ENCODE data around the gene CHST15. TPM values are rescaled to one million over a fixed set of nuclear protein-coding genes. Genes with fewer than 3 reads are reported as not detected.

The CHST15 gene, protein sequence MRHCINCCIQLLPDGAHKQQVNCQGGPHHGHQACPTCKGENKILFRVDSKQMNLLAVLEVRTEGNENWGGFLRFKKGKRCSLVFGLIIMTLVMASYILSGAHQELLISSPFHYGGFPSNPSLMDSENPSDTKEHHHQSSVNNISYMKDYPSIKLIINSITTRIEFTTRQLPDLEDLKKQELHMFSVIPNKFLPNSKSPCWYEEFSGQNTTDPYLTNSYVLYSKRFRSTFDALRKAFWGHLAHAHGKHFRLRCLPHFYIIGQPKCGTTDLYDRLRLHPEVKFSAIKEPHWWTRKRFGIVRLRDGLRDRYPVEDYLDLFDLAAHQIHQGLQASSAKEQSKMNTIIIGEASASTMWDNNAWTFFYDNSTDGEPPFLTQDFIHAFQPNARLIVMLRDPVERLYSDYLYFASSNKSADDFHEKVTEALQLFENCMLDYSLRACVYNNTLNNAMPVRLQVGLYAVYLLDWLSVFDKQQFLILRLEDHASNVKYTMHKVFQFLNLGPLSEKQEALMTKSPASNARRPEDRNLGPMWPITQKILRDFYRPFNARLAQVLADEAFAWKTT
- total RNA-seq: 10 to 100 TPM in 8 of 9 donors, 1 to 10 TPM in 1; 9.0 to 54.5 (median 35.8) TPM
- polyA plus RNA-seq: 10 to 100 TPM in 1 of 3 donors, 1 to 10 TPM in 2; 5.2 to 15.7 (median 8.1) TPM
- long read RNA-seq, donor 1, full-length matches to known transcripts: 1 of 1 reads
- long read RNA-seq, donor 1, partial matches to known transcripts: 0 of 1 reads
- long read RNA-seq, donor 1, other reads (novel, unspliced or antisense): 0 of 1 reads
- long read RNA-seq, donor 2, full-length matches to known transcripts: 3 of 3 reads
- long read RNA-seq, donor 2, partial matches to known transcripts: 0 of 3 reads
- long read RNA-seq, donor 2, other reads (novel, unspliced or antisense): 0 of 3 reads
- long read RNA-seq, donor 3, full-length matches to known transcripts: 2 of 2 reads
- long read RNA-seq, donor 3, partial matches to known transcripts: 0 of 2 reads
- long read RNA-seq, donor 3, other reads (novel, unspliced or antisense): 0 of 2 reads
- long read RNA-seq, donor 4, partial matches to known transcripts: 1 of 2 reads
- long read RNA-seq, donor 4, other reads (novel, unspliced or antisense): 1 of 2 reads
- long read RNA-seq, donor 5, full-length matches to known transcripts: 19 of 34 reads
- long read RNA-seq, donor 5, partial matches to known transcripts: 11 of 34 reads
- long read RNA-seq, donor 5, other reads (novel, unspliced or antisense): 4 of 34 reads
- long read RNA-seq, donor 6, partial matches to known transcripts: 2 of 4 reads
- long read RNA-seq, donor 6, other reads (novel, unspliced or antisense): 2 of 4 reads
- long read RNA-seq, donor 7: 0 reads
- long read RNA-seq, donor 8, full-length matches to known transcripts: 4 of 4 reads
- long read RNA-seq, donor 8, partial matches to known transcripts: 0 of 4 reads
- long read RNA-seq, donor 8, other reads (novel, unspliced or antisense): 0 of 4 reads
- long read RNA-seq, donor 9: 0 reads
- long read RNA-seq, donor 10: 0 reads

DNA sequence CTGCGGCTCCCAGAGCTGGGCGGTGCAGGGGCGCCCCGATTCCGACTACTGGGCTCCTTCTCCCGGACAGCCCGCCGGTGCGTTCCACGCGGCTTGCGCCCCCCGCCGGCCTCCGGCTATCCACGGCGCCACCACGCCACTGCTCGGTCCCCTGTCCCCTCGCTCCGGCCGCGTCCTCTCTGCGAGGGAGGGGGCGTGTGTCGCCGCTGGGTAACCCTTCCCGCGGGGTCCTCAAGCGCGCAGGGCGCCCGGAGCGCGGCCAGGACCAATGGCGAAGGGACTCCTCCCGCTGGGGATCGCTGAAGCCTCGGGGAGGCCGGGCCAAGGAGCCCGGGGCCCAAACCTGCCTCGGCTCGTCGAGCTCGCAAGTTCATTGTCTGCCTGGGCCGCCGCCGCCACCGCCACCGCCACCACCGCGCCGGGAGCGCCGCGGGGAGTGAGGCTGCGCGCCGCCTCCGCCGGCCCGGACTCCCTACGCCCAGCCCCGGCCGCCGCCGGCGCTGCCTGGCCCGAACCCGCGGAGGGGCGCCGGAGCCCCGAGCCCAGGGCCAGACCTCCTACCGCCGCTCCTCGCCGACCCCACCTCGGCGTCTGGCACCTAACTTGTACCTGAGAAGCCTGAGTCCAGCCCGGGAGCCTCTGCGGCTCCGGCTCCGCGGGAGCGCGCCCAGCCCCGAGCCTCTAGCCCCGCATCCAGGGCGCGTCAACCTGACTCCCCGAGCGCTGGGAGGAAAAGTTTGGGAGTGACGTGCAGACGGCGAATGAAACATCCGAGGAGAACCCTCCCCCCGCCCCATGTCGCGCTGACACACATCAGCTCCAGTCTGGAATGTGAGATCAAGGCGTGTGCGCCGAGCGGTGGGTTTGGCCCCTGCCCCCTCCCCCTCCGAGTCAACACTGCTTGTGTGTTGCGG lies at the start of gene CHST15:
Gene CHST15, minus strand, starts transcription at position 739 of the 914 bp plus-strand sequence. CDS start 47,386 bp downstream, outside the sequence.
- no peaks in the 10 kb centered on the region for H3K27me3 ChIP-seq
- no peaks in the 10 kb centered on the region for H3K36me3 ChIP-seq (replicated peaks in 1 of 2)
- WGBS, 4 donors: 0 to 1% (median 0%) methylated on average over 16 to 106 of the region's 106 CpGs
- H3K27ac ChIP-seq: peak within 1 kb of the TSS; percentile 76 to 97 (median 80)
- peak; percentile 21 to 53 for TF ChIP-seq POLR2A (IDR thresholded peaks at IDR 0.05)
- TF ChIP-seq, protein P1, sequence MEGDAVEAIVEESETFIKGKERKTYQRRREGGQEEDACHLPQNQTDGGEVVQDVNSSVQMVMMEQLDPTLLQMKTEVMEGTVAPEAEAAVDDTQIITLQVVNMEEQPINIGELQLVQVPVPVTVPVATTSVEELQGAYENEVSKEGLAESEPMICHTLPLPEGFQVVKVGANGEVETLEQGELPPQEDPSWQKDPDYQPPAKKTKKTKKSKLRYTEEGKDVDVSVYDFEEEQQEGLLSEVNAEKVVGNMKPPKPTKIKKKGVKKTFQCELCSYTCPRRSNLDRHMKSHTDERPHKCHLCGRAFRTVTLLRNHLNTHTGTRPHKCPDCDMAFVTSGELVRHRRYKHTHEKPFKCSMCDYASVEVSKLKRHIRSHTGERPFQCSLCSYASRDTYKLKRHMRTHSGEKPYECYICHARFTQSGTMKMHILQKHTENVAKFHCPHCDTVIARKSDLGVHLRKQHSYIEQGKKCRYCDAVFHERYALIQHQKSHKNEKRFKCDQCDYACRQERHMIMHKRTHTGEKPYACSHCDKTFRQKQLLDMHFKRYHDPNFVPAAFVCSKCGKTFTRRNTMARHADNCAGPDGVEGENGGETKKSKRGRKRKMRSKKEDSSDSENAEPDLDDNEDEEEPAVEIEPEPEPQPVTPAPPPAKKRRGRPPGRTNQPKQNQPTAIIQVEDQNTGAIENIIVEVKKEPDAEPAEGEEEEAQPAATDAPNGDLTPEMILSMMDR (IDR thresholded peaks at IDR 0.05): no peak
- peak within 1 kb of the TSS in 2 of 4 donors; percentile 40 to 81 for H3K4me3 ChIP-seq
- no peaks in the 10 kb centered on the region for H3K9me3 ChIP-seq (replicated peaks in 1 of 3)
- DNase-seq: peak; percentile 35 to 74 (median 51)
- intact Hi-C loops (cut with DNase I): loop anchor here in 1 of 2 donors (10.0 kb wide), 1 partner anchor 292 kb away; no protein-coding TSS in a partner anchor
- H3K4me1 ChIP-seq (replicated peaks in 1 of 2): peaks cover 7 to 21% of the 10 kb centered on the region in 2 donors

DNA sequence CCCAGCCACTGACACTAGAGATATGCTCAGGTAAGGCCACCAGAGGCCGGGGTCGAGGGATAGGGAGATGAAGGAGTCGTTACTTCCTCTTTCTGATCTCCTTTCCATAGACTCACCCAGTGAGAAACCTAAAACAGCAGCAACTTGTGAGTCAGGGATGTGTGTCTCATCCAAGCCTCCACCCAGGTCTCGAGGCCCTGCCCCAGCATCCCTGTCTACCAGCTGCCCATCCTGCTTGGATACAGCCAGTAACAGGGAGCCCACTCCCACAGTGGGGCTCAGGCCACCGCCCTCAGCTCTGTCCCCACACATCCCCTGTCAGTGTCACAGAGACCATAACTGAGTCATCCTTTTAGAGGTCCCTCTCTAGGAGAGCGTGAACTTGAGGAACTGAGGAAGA lies 49.6 kb upstream of the CHST15 start:
- H3K27ac ChIP-seq: no peak overlapping the region
- H3K9me3 ChIP-seq (replicated peaks in 1 of 3): no peaks in the 10 kb centered on the region
- H3K36me3 ChIP-seq (replicated peaks in 1 of 2): no peaks in the 10 kb centered on the region
- WGBS, 4 donors: 74 to 91% (median 79%) methylated on average over 5 to 6 of the region's 6 CpGs
- TF ChIP-seq, protein P1 (IDR thresholded peaks at IDR 0.05): no peak
- no peak for TF ChIP-seq POLR2A (IDR thresholded peaks at IDR 0.05)
- H3K27me3 ChIP-seq: no peaks in the 10 kb centered on the region
- H3K4me3 ChIP-seq: no peak overlapping the region
- DNase-seq: no peak
- intact Hi-C loops (cut with DNase I): no loop called here
- H3K4me1 ChIP-seq (replicated peaks in 1 of 2): peaks cover 0 to 20% of the 10 kb centered on the region in 2 donors

DNA sequence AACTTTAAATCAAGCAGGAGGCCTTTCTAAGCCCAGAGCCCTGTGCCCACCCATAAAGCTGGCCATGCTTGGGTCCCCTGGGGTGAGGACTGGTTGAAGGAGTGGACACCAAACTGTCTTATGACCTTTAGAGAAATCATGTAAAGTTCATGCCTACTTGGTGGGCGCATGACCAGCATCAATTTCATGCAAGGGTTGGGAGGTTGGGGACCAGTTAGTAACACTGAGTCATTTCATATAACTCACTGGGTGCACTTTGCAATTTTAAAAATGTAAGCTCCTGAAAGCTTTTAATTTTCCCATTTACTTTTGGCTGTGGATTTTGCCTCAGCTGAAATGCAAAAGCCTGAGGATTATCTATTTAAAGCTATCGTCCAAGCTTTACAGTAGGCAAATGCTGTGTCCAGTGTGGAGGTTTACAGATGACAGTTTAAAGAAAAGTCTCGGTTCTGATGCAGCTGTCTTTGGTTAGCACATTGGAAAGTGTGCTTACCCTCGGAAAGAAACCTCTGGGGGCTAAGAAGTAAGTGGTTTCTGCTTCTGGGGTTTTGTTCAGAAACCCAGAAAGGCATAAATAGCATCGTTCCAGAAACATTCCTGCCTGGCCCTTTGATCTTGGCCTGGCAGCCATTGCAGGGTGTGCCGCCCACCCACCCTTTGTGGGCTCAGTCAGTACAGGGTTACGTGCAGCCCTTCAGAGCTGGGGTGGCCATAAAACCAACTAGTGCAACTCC lies 48.8 kb upstream of the CHST15 start:
- WGBS, 4 donors: 72 to 82% (median 78%) methylated on average over 6 to 7 of the region's 7 CpGs
- TF ChIP-seq, protein P1 (IDR thresholded peaks at IDR 0.05): no peak
- no peak for TF ChIP-seq POLR2A (IDR thresholded peaks at IDR 0.05)
- peaks cover 0 to 20% of the 10 kb centered on the region in 2 donors for H3K4me1 ChIP-seq (replicated peaks in 1 of 2)

More for the DNA sequence above, 48.8 kb upstream of the CHST15 start:
- Histone ChIP-seq H3K4me3 (no peak overlapping the region), H3K36me3 (replicated peaks in 1 of 2) (no peaks in the 10 kb centered on the region), H3K27ac (no peak overlapping the region), H3K9me3 (replicated peaks in 1 of 3) (no peaks in the 10 kb centered on the region), H3K27me3 (no peaks in the 10 kb centered on the region)
- no peak for DNase-seq
- intact Hi-C loops (cut with DNase I): no loop called here

Data from adrenal gland (tissue), 19 donors.